ENCODE data around the gene MAN1A2. TPM values are rescaled to one million over a fixed set of nuclear protein-coding genes. Genes with fewer than 3 reads are reported as not detected.

MAN1A2 gene
- total and polyA plus RNA-seq, 9 of the 15 experiments (the other 6 are each of a cell fraction or from before 2014, with no cell fraction given), result 4.2 to 38.4 (median 18.7) TPM

GRCh38 chr1:117324357-117324756 is 42.9 kb upstream of the MAN1A2 start:
- Histone ChIP-seq H3K9me3 (replicated peaks; ENCODE audit: control insufficient read depth, insufficient read depth, low read depth, low read length) (no peaks in the 10 kb centered on the region), H3K79me2 (ENCODE audit: control insufficient read depth, insufficient read depth, low read length) (no peaks in the 10 kb centered on the region), H3K4me3 (no peak overlapping the region), H3K9ac (ENCODE audit: insufficient read depth in 1 of 2, low read depth in 2 of 2, low read length in 2 of 2) (no peak overlapping the region), H3K9me1 (ENCODE audit: control insufficient read depth, insufficient read depth, low read length) (no peaks in the 10 kb centered on the region), H3K27me3 (ENCODE audit: control insufficient read depth in 2 of 2, insufficient read depth in 2 of 2, low read length in 2 of 2) (peaks cover 9 to 15% of the 10 kb centered on the region in 2 experiments; a peak in 3 of 5 replicates), H3K4me2 (ENCODE audit: insufficient read depth, low read length) (no peak overlapping the region), H3K27ac (ENCODE audit: extremely low read depth, low read depth, low read length) (no peak overlapping the region), H4K20me1 (replicated peaks; ENCODE audit: control insufficient read depth, insufficient read depth, low read length) (no peaks in the 10 kb centered on the region), H3K4me1 (replicated peaks in 1 of 2; ENCODE audit: control insufficient read depth in 2 of 2, insufficient read depth in 2 of 2, low read length in 2 of 2) (no peaks in the 10 kb centered on the region), H2AFZ (ENCODE audit: low read depth, low read length) (no peak overlapping the region), H3K36me3 (ENCODE audit: control insufficient read depth, insufficient read depth, low read length) (no peaks in the 10 kb centered on the region)
- BruUV-seq (replicated peaks), result no TSS peak
- ChIA-PET POLR2A (no interaction called here), CTCF (ENCODE audit: low intra/inter-chr PET ratio) (no interaction called here)
- in situ Hi-C loops (cut with MboI), result no loop called here
- DNase-seq (ENCODE audit: extremely low read depth in 1 of 4, low spot score in 3 of 4) (no peak), FAIRE-seq (no peak), ATAC-seq (no peak)
- intact Hi-C loops (cut with micrococcal nuclease), result no loop called here
- 1% methylated on average over 3 of the region's 3 CpGs for WGBS (ENCODE audit: insufficient coverage, low coverage, missing lambda C conversion rate)
- TF ChIP-seq RB1 (IDR thresholded peaks at IDR 0.05; ENCODE audit: low read depth), result no peak
- no peak for TF ChIP-seq NELFE (IDR thresholded peaks at IDR 0.05; ENCODE audit: insufficient read depth, insufficient read length)
- TF ChIP-seq TSC22D4 (tag; IDR thresholded peaks at IDR 0.05), result no peak
- no peak for TF ChIP-seq BRF2 (IDR thresholded peaks at IDR 0.05; ENCODE audit: borderline replicate concordance, insufficient read depth, insufficient read length)
- no peak for TF ChIP-seq ZZZ3 (IDR thresholded peaks at IDR 0.05)
- no peak for TF ChIP-seq NCOR1 (IDR thresholded peaks at IDR 0.05)
- TF ChIP-seq JUN (IDR thresholded peaks at IDR 0.05; ENCODE audit: borderline replicate concordance, low read depth, low read length), result no peak
- no peak for TF ChIP-seq JUN (CRISPR knock-in tag; IDR thresholded peaks at IDR 0.05; ENCODE audit: borderline replicate concordance)
- no peak for TF ChIP-seq GTF2B (IDR thresholded peaks at IDR 0.05; ENCODE audit: extremely low read depth, insufficient read length)
- TF ChIP-seq SP2 (IDR thresholded peaks at IDR 0.05; ENCODE audit: extremely low read depth, low read depth, low read length, poor library complexity, severe bottlenecking), result no peak
- TF ChIP-seq ZC3H8 (IDR thresholded peaks at IDR 0.05), result no peak

Data from K562 (cell line).